Activated CD8-positive, alpha-beta memory T cell treated with anti-CD3 and anti-CD28 coated beads for 24 hours (primary cell): Measurements from ENCODE around the gene KDSR.

Experiments
- DNase-seq: peaks from one replicate; pipeline ENCODE4 v3.0.0-alpha.2; 2020

Gene KDSR

GRCh38 chr18:63367053-63367953, at the start of gene KDSR:
Gene KDSR, minus strand, starts transcription at chr18:63367206. Its CDS starts 88 bp downstream, at chr18:63367118.
- DNase-seq: peak; percentile 91

- DNase-seq: no peak
These were observed 45.9 kb upstream of the KDSR start for GRCh38 chr18:63412953-63413352.

GRCh38 chr18:63410792-63411191, 43.8 kb upstream of the KDSR start:
- no peak for DNase-seq

GRCh38 chr18:63409301-63409700, 42.3 kb upstream of the KDSR start:
- no peak for DNase-seq

GRCh38 chr18:63407734-63408133, 40.7 kb upstream of the KDSR start:
- DNase-seq: no peak

- DNase-seq: no peak
These were observed 39.0 kb upstream of the KDSR start for GRCh38 chr18:63405986-63406385.

- no peak for DNase-seq
These were observed 35.5 kb upstream of the KDSR start for GRCh38 chr18:63402246-63403162.

GRCh38 chr18:63399300-63399699, 32.3 kb upstream of the KDSR start:
- DNase-seq: no peak

- DNase-seq: no peak
These were observed 30.3 kb upstream of the KDSR start for GRCh38 chr18:63397349-63397748.

GRCh38 chr18:63395503-63395902, 28.5 kb upstream of the KDSR start:
- no peak for DNase-seq

- DNase-seq: no peak
These were observed 27.9 kb upstream of the KDSR start for GRCh38 chr18:63394954-63395353.

GRCh38 chr18:63387861-63388260, 20.9 kb upstream of the KDSR start:
- DNase-seq: no peak

- no peak for DNase-seq
These were observed 15.8 kb upstream of the KDSR start for GRCh38 chr18:63382843-63383242.

GRCh38 chr18:63379639-63379962, 12.6 kb upstream of the KDSR start:
- DNase-seq: no peak

- no peak for DNase-seq
These were observed 12.1 kb upstream of the KDSR start for GRCh38 chr18:63378919-63379638.

GRCh38 chr18:63377275-63377980, 10.4 kb upstream of the KDSR start:
- DNase-seq: no peak

GRCh38 chr18:63376538-63376937, 9.5 kb upstream of the KDSR start:
- DNase-seq: no peak

GRCh38 chr18:63374540-63374939, 7.5 kb upstream of the KDSR start:
- DNase-seq: no peak

- no peak for DNase-seq
These were observed 6.2 kb upstream of the KDSR start for GRCh38 chr18:63373161-63373560.

- DNase-seq: no peak
These were observed 1.6 kb upstream of the KDSR start for GRCh38 chr18:63368611-63369010.

- DNase-seq: peak; percentile 82
These were observed 573 bp downstream of the KDSR start for GRCh38 chr18:63366213-63367052.

- no peak for DNase-seq
These were observed 1.2 kb downstream of the KDSR start for GRCh38 chr18:63365876-63366212.
